ENCODE measurements around the gene EPHA5.

DNA sequence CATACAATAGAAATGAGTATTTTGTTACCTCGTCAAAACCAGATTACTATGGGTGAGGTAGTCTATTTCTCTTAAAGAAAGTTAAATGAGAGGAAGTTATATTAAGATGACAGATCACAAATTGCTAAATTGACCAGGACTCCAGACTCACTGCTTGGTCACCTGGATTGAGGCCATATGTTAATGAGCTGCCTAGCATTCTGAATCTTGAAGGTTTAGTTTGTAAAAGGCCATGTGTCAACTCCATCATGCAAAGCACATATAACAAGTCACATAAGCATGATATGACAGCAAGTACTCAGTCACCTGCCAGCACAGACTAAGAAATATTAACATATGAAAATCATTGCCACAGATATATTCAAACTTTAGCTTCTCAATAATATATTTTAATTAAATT, 72.6 kb downstream of the EPHA5 start:
- TF ChIP-seq EP300 (IDR thresholded peaks at IDR 0.05) (no peak), POLR2AphosphoS5 (IDR thresholded peaks at IDR 0.05) (no peak)
- TF ChIP-seq, protein P1, sequence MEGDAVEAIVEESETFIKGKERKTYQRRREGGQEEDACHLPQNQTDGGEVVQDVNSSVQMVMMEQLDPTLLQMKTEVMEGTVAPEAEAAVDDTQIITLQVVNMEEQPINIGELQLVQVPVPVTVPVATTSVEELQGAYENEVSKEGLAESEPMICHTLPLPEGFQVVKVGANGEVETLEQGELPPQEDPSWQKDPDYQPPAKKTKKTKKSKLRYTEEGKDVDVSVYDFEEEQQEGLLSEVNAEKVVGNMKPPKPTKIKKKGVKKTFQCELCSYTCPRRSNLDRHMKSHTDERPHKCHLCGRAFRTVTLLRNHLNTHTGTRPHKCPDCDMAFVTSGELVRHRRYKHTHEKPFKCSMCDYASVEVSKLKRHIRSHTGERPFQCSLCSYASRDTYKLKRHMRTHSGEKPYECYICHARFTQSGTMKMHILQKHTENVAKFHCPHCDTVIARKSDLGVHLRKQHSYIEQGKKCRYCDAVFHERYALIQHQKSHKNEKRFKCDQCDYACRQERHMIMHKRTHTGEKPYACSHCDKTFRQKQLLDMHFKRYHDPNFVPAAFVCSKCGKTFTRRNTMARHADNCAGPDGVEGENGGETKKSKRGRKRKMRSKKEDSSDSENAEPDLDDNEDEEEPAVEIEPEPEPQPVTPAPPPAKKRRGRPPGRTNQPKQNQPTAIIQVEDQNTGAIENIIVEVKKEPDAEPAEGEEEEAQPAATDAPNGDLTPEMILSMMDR (IDR thresholded peaks at IDR 0.05): no peak
